GM12892 (cell line): Measurements from ENCODE around the gene ATP2C1.
A peak's percentile ranks its signal among the peaks of the same experiment; 100 is the strongest.

ENCODE experiments used
- DNase-seq: peaks from one replicate; pipeline ENCODE4 v3.0.0; 2011; ENCODE audit not compliant: insufficient read length
- FAIRE-seq: peaks from 2 replicates; lab custom pipeline; 2011; peaks lifted over from hg19 to GRCh38; lab: Jason Lieb, UNC
- POLR2A ChIP-seq: IDR thresholded peaks from 2 replicates; pipeline ENCODE4 v1.6.1; 2011; ENCODE audit warnings: low read depth, low read length, control low read depth
- POLR2AphosphoS5 ChIP-seq: IDR thresholded peaks from 2 replicates; pipeline ENCODE4 v1.6.1; 2011; ENCODE audit warnings: low read depth, low read length, control low read depth
- TAF1 ChIP-seq: IDR thresholded peaks from 2 replicates; pipeline ENCODE4 v1.6.1; 2011; ENCODE audit warnings: low read depth, mild to moderate bottlenecking, control low read depth, low read length, borderline replicate concordance

ATP2C1 gene

DNA sequence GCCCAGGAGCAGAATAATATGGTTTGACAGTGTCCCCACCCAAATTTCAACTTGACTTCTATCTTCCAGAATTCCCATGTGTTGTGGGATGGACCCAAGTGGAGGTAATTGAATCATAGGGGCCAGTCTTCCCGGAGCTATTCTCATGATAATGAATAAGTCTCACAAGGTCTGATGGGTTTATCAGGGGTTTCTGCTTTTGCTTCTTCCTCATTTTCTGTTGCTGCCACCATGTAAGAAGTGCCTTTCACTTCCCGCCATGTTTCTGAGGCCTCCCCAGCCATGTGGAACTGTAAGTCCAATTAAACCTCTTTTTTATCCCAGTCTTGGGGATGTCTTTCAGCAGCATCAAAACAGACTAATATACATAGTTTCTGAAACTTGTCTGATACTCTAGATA lies 28.4 kb upstream of the ATP2C1 start:
- no peak for TF ChIP-seq POLR2AphosphoS5
- TF ChIP-seq TAF1: no peak
- TF ChIP-seq POLR2A: no peak
- no peak for FAIRE-seq
- DNase-seq: no peak

DNA sequence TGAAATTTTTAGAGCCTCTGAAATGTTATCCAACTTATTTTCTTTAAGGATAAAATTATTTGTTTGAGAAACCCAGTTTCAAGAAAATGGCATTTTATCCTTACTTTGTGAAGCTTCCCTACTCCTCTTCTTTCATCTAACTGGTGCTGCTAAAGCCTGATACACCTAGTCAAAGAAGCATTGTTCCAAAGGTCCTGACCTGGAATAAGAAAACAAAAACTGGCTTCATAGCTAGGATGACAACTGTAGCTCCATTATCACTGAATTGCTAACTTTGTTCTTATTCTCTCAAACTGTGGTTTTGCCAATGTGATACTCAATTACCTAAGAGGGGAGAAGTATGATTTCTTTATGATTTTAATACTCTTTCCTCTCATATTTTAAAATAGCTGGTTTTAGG lies 27.6 kb upstream of the ATP2C1 start:
- no peak for TF ChIP-seq POLR2A
- DNase-seq: no peak
- no peak for FAIRE-seq

DNA sequence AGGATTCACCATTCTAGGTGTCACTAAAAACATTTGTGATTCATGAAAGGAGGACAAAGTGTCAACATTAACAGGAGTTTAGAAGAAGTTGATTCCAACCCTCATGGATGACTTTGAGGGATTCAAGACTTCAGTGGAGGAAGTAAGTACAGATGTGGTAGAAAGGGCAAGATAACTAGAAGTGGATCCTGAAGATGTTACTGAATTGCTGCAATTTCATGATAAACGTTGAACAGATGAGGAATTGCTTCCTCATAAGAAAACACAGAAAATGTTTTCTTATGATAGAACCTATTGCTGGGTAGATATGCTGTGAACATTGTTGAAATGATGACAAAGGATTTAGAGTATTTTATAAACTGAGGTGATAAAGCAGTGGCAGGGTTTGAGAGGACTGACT lies 23.5 kb upstream of the ATP2C1 start:
- TF ChIP-seq TAF1: no peak
- FAIRE-seq (no peak), DNase-seq (no peak)

DNA sequence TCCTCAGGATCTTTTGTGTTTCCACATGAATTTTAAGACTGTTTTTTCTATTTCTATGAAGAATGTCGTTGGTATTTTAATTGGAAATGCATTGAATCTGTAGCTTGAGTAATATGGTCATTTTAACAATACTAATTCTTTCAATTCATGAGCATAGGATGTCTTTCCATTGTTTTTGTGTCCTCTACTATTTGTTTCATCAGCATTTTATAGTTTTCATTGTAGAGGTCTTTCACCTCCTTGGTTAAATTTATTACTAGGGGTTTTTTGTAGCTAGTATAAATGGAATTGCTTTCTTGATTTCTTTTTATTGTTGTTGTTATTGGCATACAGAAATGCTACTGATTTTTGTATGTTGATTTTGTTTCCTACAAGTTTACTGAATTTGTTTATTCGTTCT lies 17.3 kb upstream of the ATP2C1 start:
- DNase-seq: no peak
- no peak for FAIRE-seq

DNA sequence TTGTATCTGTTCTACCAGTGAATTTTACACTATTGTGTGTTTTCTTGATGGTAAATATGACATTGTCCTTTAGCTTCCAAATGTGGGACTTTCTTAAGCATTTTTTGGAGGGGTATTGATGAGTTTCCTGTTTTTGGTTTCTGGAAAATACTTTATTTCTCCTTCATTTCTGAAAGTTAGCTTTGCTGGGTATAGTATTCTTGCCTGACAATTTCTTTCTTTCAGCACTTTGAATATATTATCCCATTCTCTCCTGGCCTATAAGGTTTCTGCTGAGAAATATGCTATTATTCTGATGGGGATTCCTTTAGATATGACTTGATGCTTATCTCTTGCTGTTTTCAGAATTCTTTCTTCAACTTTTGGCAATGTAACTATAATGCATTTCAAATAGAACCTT lies 15.4 kb upstream of the ATP2C1 start:
- DNase-seq (no peak), FAIRE-seq (no peak)
- TF ChIP-seq TAF1: no peak
- no peak for TF ChIP-seq POLR2A
- no peak for TF ChIP-seq POLR2AphosphoS5

More for the DNA sequence above, 17.3 kb upstream of the ATP2C1 start:
- TF ChIP-seq TAF1 (no peak), POLR2AphosphoS5 (no peak), POLR2A (no peak)

DNA sequence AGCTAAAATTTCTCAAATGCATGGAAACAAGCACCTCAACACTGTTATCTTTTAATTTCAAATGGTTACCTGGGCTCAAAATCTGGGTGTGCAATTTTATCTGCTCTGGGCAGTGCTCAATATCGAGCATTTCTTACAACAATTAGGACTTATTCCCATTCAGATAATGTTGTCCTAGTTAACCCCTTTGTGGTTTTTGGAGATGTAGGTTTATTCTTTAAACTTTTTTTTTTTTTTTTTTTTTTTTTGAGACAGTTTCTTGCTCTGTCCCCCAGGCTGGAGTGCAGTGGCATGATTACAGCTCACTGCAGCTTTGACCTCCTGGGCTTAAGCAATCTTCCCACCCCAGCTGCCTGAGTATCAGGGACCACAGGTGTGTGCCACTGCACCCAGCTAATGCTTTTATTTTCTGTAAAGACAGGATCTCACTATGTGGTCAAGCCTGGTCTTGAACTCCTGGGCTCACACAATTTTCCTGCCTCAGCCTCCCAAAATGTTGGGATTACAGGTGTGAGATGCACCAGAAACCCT lies 4.4 kb upstream of the ATP2C1 start:
- DNase-seq (no peak), FAIRE-seq (no peak)
- TF ChIP-seq POLR2A: no peak

DNA sequence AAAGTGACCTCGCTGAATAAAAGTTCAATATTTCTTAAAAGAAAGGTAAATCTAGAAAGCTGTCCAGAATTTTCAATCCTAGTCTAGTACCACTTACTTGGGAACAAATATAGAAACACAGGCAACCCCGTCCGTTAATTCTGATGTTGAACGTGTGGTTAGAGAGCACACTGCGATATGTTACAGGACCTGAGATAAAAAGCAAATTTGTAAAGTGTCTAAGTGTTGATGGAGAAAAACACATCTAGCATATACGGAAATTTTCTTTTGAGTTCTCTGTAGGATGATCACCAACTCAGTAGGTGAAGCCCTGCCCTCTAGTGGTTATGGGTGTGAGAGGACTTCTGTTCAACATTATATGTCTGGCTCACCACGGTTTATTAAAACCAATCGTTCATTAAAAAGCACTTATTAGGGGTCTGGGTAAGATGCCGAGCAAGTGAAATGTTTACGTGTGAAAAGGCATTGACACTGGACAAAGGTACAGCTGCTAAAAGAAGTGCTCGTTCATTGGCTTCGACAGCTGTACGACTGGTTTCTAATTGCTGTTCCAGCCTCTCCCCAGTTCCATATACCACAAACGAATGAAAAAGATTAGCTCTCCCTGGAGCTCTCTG lies 1.0 kb upstream of the ATP2C1 start:
- DNase-seq (peak; percentile 19), FAIRE-seq (peak; percentile 70)

DNA sequence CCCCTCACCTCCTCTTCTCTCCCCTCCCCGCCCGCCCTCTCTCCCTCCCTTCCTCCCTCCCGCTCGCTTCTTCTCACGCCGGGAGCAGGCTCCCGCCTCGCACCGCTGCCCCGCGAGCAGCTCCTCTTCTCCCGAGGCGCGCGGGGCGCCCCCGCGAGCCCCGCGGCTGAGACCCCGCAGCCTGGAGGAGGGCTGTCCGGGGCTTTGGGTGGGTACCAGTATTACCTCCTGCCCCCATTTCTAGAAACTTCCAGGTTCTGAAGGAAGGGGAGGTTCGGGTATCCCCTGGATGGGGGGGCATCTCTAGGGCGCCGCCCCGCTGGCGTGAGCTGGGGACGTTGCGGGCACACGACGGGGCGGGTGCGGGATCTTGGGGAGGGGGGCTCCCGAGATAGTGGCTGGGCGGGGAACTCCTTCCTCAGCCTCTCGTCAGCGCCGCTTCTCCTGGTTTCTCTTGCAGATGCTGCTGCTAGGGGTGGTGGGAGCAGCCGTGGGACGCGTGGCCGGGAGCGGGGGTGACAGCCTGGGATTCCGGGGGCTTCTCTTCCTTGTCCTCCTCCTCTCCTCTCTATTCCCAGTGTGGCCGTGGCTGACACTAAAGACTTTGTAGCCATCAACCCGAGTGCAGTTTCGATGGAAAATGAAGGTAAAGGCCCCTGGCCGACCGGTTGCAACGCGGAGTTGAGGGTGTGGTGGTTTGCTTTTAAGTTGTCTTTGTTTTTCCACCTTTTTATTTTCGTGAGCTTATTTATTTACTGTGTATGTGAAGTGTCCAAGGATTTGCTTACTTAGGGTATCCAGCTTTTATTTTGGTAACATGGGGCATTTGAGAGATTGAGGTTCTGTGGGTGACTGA lies 474 bp downstream of the ATP2C1 start:
- FAIRE-seq: no peak
- DNase-seq: peak; percentile 17
- TF ChIP-seq POLR2AphosphoS5: no peak
- TF ChIP-seq TAF1: no peak
- TF ChIP-seq POLR2A: no peak

More for the DNA sequence above, 1.0 kb upstream of the ATP2C1 start:
- TF ChIP-seq POLR2A: no peak
- TF ChIP-seq POLR2AphosphoS5: no peak
- TF ChIP-seq TAF1: no peak

DNA sequence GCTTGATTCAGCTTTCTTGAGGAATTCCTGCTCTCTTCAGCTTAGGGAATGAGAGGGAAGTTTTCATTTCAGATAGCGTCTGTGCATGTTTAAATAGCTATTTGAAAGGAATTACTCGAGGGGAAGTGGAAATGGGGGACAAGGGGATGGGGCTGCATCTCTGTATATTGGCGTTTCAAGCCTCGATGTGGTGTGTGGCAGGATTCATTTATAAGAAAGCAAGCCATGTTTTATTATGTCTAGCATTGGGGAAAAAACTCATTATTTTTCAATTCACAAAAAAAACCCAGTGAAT lies 1.0 kb downstream of the ATP2C1 start:
- DNase-seq: no peak
- no peak for FAIRE-seq

DNA sequence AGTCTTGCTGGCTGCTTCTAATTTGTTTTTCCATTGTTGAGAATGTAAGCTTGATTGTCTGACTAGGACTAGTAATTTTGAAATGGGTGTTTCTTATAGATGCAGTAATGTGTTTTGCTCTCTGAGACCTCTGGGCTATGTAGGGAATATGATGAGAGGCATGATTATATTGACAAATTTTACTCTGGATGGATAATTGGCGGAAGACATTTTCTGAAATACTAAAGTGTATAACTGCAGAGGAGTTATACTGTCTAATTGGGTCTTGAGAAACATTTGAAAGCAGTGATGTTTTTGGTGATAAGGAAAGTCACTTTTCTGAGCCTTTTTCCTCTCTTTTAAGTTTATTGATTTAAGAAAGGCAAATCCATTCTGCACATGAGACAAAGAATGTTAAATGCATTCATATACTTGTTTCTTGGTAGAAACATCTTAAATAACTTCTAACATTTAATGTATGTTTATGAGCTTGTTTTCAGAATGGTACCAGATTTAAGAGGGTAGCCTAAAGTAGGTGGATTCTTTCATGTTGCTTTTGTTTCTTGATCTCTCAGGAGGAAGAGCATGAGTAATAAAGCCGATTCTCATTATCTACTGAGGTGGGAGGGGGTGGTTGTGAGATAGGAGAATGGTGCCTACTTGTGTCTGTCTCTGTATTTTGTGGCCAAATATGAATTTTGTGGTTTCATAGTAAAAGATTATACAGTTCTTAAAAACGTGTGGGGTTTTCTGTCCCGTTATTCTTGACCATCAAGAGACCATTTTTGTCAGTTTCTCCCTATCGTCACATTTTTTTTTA lies 2.0 kb downstream of the ATP2C1 start:
- FAIRE-seq (peak; percentile 44), DNase-seq (no peak)
- TF ChIP-seq POLR2A: no peak
- TF ChIP-seq POLR2AphosphoS5: no peak
- TF ChIP-seq TAF1: no peak

More for the DNA sequence above, 1.0 kb downstream of the ATP2C1 start:
- TF ChIP-seq POLR2A (no peak), POLR2AphosphoS5 (no peak), TAF1 (no peak)

DNA sequence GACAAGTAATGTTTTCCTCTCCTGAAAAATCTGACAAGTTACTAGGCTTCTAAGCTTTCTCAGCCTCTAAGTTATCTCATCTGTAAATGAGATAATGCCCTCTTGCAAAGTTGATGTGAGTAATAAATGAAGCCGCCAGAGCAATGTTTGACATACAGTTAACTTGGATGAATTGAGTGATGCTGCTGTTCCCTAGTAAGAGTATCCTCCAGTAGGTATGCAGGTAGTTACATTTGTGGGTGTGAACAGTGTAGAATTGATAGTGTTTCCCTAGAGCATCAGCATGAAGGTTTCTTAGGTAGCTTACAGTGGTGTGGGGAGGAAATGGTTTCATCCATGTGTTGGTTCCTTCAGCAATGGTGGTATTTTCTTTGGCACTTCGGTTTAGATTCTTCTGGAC lies 3.4 kb downstream of the ATP2C1 start:
- FAIRE-seq (no peak), DNase-seq (no peak)
- no peak for TF ChIP-seq TAF1
- TF ChIP-seq POLR2AphosphoS5: no peak
- no peak for TF ChIP-seq POLR2A

DNA sequence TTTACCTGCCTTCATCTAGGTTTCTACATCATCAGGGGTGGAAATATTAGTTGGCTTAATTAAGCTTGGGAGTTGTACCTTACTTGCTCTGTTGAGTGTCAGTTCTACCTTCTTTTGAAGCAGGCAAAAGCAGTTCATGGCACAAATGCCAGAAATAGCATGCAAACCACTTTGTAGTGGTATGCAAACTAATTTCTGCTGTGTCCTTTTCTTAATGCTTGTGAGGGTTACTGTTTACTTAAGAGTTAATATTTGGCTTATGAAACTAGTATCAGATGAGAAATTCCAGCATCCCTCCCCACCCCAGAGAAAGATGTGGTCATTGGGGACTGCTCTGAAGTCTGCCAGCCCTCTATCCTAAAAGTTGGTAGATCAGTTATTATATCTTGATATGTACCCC lies 7.1 kb downstream of the ATP2C1 start:
- FAIRE-seq: peak; percentile 42
- DNase-seq: no peak
- TF ChIP-seq POLR2AphosphoS5 (no peak), TAF1 (no peak), POLR2A (no peak)
